Hematopoietic multipotent progenitor cell treated with erythropoietin and hydrocortisone succinate and interleukin-3 and kit ligand, for 17 days (in vitro differentiated cells): ENCODE measurements around the gene KCNMA1.
"Not testable (repeated sequence)": the region's sequence is repeated elsewhere in the genome, so short reads cannot be mapped to it uniquely, and the experiment has no call there.

Experiments
- DNase-seq: peaks from one replicate; pipeline ENCODE4 v3.0.0-alpha.2; 2015; ENCODE audit warnings: low spot score

KCNMA1 gene

GRCh38 chr10:77417359-77417758, 220.2 kb downstream of the KCNMA1 start:
- no peak for DNase-seq

- no peak for DNase-seq
Measured at GRCh38 chr10:77416311-77417135, 221.1 kb downstream of the KCNMA1 start.

DNA sequence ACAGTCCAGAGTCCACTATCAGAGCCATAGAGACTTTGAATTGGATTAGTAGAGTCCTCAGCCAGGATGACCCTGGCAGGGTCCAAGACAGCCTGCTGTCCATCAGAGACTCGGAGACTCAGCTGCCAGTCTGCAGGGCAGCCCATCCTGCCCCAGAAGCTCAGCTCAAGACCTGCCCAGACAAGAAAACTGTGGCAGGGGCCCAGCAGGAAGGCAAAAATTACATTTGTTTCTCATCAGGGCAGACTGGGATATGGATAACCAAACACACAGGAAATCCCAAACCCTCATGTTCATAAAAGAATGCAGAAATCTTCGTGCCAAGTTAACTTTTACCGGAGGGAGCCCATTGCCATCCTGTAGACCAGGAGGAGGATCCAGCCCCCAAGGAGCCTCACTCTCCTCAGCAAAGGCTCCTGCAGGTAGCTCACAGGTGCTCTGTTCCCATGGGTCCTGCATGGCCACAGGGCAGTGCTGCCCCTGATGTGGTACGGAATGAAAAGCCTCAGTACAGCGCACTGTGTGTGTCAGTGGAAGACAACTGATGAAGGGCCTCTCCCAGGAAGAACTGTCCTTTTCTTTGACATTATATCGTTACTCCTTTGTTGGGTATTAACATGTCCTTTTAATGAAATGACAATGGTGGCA, 222.2 kb downstream of the KCNMA1 start:
- no peak for DNase-seq

GRCh38 chr10:77413231-77413630, 224.4 kb downstream of the KCNMA1 start:
- no peak for DNase-seq

DNA sequence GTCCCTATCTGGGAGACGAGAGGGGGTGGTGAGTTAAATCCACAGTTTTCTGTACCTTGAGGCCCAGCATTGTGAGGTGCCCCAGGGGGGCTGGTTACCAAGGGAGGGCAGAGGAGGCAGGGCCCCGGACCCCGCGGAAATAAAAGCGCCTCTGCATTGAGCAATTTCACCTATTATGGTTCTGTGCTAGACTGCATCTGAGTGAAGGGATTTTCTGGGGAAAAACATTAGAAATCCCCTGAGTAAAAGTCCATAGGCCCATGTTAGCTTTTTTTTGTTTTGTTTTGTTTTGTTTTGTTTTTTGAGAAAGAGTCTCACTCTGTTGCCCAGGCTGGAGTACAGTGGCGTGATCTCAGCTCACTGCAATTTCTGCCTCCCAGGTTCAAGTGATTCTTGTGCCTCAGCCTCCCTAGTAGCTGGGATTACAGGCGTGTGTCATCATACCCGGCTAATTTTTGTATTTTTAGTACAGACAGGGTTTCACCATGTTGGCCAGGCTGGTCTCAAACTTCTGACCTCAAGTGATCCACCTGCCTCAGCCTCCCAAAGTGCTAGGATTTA, 225.0 kb downstream of the KCNMA1 start:
- not testable (repeated sequence) for DNase-seq

DNA sequence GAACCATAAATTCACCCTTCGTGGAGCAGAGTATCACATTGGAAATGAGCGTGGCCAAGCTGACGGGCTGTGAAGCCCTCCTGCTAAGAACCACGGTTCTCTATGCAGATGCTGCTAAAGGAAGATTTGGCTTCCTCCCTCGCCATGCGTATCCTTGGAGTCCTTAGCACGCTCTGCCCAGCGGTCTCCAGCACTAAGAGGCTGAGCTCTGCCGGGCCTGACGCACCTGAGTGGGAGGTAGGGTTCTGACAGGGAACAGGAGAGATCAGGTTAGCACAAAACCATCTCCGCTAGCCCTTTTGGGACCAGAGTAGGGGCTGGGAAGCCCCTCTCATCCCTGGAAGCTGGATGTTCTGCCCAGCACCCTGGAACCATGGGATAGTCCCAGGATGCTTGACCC, 225.8 kb downstream of the KCNMA1 start:
- DNase-seq = no peak

DNA sequence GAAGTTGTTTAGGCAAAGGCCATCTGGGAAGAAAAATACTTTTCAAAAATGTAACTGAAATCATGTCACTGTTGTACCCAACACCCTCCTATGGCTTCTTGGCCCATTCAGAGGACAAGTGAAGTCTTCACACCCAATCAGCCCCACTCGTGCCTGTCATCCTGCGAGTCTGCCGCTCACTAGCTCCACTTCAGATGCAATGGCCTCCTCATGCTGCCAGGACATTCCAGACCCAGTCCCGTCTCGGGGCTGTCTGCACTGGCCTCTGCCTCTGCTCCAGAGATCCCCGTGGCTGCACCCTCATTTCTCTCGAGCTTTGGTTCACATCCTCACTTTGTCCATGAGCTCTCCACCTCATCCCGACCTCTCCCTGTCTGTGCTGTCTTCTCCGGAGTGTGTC, 227.1 kb downstream of the KCNMA1 start:
- no peak for DNase-seq

DNA sequence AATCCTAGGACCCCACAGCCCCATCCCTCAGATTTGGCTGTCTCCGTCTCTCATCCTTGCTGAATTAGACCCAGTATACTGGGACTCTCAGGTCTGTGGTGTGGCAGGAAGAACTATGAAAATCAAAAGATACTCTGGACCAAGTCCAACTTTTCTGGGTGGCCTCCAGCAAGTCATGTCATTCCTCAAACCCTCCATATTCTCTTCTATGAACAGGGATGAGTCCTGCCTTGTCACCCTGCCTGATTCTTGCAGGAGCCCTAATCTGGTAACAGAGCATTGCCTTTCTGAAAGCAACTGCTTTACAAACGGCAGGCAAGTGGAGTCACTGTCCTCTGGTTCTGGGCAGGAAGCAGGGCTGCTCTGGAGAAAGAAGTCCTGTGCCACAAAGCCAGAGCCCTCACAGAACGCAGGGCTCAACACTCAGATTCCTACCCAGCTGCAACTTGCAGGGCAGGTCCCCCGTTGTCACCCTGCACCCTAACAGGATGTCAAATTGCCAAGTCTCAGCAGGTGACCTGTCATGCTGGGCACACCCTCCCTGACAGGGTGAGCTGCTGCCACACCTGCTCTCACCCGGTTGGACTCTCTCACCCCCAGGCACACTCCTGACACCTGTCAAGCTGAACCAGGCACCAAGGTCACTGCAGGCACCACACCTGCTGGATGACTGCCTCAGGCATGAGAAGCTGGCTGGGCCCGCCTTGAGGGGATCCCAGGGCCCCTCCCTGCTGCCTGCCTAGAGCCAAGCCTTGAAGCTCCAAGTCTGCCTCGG, 227.7 kb downstream of the KCNMA1 start:
- DNase-seq = no peak

DNA sequence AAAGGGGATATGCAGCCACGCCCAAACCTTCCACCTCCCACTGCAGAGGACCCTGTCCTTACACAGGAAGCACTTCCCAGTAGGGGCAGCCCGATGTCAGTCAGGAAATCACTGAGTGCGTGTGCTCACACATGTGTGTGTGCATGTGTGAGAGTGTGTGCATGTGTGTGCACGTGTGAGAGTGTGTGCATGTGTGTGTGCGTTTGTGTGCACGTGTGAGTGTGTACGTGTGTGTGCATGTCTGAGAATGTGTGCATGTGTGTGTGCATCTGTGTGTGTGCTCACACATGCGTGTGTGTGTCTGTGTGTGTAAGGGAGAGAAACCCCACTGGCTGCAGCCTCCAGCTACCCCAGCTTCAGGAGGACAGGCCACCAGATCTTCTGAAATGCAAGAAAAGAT, 229.3 kb downstream of the KCNMA1 start:
- no peak for DNase-seq

DNA sequence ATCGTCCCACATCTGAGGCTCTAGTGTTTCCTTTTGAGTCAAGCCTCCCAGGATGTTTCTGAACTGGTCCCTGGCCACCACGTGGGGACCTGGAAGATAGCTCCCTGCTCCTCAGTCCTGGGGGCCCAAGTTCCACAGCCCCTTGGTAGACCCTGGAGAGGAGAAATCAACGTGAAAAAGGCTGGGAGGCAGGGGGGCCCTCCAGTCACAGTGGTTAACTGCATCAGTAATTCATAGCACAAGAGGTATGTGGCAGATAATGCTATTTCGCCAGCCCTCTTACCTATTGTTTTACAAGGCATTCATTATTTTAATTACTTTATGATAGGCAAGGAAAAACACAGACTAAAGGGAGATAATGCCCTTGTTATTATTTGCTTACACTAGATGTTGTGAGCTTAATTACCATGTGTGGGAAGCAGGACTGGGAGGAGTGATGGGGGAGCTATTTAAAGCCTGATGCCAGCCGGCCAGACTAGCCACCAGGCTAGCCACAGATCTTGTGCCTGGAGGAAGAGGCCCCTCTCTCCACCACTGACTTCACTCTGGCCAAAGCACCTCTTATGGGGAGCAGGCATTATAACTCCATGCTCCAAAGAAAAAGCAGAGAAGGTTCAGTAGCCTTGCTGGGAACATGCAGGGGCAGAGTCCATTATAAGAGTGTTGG, 230.7 kb downstream of the KCNMA1 start:
- DNase-seq = no peak

GRCh38 chr10:77405771-77406241, 231.8 kb downstream of the KCNMA1 start:
- DNase-seq = no peak

- DNase-seq = no peak
Measured at GRCh38 chr10:77404810-77405209, 232.8 kb downstream of the KCNMA1 start.

DNA sequence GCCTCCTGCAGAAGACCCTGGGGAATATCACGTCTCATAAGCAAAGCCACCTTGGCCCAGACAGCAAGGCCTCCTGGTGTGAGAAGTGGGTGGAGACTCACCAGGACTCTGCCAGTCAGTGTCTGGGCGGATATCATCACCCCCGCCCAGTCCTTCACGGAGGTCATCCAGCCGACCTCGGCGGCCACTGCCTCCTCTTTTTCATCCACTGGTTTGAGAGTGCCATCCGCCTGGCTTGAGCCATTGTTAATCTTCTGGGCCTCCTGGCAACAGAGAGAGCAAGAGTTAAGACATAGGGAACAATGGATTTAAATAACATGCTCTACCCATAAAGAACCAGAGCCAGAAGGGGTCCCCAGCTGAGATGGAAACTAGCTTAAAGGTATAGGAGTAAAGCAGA, 233.8 kb downstream of the KCNMA1 start:
- DNase-seq = no peak

DNA sequence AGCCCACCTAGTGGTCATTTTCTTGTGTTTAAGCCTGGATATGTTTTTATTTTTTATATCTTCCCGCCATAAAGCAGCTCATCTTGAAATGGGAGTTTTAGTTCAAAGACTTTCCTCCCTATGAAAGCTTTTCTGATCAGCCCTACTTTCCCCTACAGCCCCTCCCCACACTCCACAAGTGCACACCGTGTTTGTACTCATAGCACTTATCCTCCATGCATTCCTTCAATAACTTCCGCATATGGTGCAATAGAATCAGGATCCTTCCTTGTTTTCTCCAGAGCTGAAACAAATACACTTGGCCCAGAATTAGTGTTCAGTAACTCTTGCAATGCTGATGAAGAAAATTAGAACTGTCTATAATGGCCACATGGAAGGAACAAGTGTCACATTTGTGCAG, 235.9 kb downstream of the KCNMA1 start:
- no peak for DNase-seq

DNA sequence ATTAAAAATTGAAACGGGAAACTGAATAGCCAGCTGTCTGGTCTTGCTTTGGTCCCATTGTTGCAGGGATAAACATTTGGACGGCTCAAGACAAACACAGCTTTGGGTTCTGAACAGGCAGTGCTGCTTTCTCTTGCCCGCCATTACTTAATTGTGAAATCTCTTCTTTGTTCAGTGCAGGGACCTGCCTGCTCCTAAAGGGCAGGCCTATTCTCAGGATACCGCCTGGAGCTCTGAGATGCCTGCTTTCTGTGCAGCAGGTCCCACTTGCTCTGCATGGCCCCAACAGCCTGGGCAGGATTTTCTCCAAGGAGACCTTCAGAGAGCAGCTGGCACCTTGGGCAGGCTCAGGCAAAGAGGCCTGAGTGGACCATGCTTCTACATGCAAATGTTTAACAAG, 237.6 kb downstream of the KCNMA1 start:
- no peak for DNase-seq

DNA sequence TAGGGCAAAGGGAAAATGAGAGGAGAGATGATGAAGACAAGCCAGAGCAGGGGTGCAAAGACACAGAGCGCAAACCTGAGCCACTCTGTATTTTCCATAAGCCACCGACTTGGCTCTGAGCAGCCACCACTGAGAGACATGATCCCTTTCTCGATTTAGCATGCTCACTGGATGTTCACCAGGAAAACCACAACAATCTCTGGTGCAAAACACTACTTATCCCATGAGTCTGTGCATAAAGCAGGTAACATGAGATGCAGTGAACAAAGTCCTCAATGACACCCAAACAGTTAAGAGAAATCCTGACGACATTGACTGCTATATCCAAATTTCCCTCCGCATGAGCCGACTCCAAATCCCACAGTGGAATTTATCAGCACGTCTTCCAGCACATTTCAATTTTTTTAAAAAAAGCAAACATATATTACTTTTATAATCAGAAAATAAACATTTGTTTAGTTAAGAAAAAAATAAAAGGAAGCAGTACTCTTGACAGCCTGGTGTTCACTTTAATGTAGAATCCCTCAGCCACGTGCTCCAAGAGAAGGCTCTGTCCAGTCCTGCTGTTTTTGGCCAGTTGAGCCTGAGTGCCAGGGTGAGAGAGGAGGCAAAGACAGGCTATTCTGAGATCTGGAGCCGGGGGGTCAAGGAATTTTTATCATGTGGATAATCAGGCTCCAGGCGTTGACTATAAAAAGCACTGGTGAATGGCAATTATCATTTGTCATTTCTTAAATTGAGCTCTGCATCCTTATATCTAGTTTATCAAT, 238.4 kb downstream of the KCNMA1 start:
- DNase-seq = no peak

- DNase-seq = no peak
Measured at GRCh38 chr10:77398558-77398957, 239.1 kb downstream of the KCNMA1 start.

DNA sequence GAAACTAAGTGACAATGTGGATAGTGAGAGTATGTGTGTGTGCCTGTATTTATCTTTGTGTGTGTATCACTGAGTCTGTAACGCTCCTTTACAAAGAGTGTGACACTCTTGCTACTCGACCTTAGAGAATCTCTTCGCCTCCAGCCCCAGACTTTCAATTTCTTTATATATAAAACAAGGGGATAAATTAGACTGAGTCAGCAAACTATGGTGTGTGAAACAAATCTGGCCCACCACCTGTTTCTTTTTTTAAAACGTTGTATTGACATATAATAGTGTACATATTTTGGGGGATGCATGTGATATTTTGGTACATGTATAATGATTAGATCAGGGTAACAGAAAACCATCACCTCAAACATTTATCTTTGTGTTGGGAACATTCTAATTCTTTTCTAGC, 240.5 kb downstream of the KCNMA1 start:
- no peak for DNase-seq

- no peak for DNase-seq
Measured at GRCh38 chr10:77396290-77396689, 241.3 kb downstream of the KCNMA1 start.

- DNase-seq = no peak
Measured at GRCh38 chr10:77393821-77394501, 243.6 kb downstream of the KCNMA1 start.

- no peak for DNase-seq
Measured at GRCh38 chr10:77393411-77393810, 244.2 kb downstream of the KCNMA1 start.
